Mammary epithelial cell (primary cell): ENCODE measurements around the gene NUDT22.

Experiments used
- EZH2 ChIP-seq: IDR thresholded peaks from 2 replicates; pipeline ENCODE4 v1.6.1; 2012; ENCODE audit warnings: low read length, inconsistent platforms, borderline replicate concordance
- TF ChIP-seq, protein P1 (sequence below), 2 donors: IDR thresholded peaks in 1 of 2; conservative IDR thresholded peaks in 1 of 2; 2 replicates each; pipeline ENCODE4 v1.5.1; 2011 to 2012; ENCODE audit warnings: inconsistent platforms in 2 of 2, low read length in 2 of 2, mild to moderate bottlenecking in 2 of 2, control low read depth in 1 of 2, low read depth in 1 of 2; ENCODE audit not compliant: insufficient read depth in 1 of 2; ENCODE audit errors: extremely low read depth in 1 of 2

DNA sequence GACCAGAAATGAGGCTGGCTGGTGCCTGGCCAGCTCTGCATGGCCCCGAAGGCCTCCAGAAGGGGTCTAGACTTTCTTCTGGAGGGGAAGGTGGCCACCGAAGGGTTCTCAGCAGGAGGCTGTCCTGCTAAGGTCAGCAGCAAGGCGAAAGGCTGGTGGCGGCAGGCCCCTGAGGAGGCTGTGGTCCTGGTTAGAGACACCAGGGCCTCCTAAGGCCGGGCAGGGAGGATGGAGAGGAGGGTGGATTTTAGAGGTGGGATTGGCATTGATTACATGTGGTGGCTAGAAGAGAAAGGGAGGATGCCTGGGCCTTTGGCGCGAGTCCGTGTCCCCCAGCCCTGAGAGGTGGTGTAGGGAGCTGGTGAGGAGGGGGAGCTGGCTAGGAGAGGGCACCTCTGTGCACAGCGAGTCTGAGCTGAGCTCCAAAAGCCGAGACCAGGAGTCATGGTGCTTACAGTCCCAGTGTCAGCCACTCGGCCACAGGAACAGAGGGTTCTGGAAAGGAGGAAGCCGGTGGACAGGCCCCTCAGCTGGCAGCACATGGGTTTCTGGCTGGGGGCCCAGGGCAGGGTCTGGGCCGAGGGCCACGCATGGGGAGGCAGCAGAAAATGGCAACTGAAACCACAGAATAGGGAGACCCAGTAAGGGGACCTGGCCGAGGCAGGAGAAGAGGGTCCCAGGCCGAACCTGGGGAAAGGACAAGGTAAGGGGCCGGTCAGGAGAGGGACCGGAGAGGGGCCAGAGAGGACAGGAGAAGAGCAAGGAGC is 17.1 kb upstream of the NUDT22 start:
- TF ChIP-seq, protein P1, sequence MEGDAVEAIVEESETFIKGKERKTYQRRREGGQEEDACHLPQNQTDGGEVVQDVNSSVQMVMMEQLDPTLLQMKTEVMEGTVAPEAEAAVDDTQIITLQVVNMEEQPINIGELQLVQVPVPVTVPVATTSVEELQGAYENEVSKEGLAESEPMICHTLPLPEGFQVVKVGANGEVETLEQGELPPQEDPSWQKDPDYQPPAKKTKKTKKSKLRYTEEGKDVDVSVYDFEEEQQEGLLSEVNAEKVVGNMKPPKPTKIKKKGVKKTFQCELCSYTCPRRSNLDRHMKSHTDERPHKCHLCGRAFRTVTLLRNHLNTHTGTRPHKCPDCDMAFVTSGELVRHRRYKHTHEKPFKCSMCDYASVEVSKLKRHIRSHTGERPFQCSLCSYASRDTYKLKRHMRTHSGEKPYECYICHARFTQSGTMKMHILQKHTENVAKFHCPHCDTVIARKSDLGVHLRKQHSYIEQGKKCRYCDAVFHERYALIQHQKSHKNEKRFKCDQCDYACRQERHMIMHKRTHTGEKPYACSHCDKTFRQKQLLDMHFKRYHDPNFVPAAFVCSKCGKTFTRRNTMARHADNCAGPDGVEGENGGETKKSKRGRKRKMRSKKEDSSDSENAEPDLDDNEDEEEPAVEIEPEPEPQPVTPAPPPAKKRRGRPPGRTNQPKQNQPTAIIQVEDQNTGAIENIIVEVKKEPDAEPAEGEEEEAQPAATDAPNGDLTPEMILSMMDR (conservative IDR thresholded peaks at IDR 0.05 in 1 of 2, IDR thresholded peaks at IDR 0.05 in 1 of 2; ENCODE audit: extremely low read depth in 1 of 2, insufficient read depth in 1 of 2, low read depth in 1 of 2, low read length in 2 of 2) = no peak
- TF ChIP-seq EZH2 = no peak
